Activated CD4-positive, alpha-beta T cell treated with anti-CD3 and anti-CD28 coated beads, Interleukin-2, amount 10 ng/mL, durations not matched to agents 24 days and 14 days (primary cell): ENCODE data around the gene C19orf85. TPM values are rescaled to one million over a fixed set of nuclear protein-coding genes. Genes with fewer than 3 reads are reported as not detected.
A peak's percentile ranks its signal among the peaks of the same experiment; 100 is the strongest.

Experiments used
- DNase-seq: peaks from one replicate; pipeline ENCODE4 v3.0.0; 2022
- H3K27ac Mint-ChIP-seq: one replicate; pipeline ENCODE4 v1.8.0; 2022; ENCODE audit warnings: mild to moderate bottlenecking, mixed read lengths
- H3K27me3 Mint-ChIP-seq: one replicate; pipeline ENCODE4 v1.8.0; 2022; ENCODE audit warnings: mixed read lengths
- H3K36me3 Mint-ChIP-seq: one replicate; pipeline ENCODE4 v1.8.0; 2022; ENCODE audit warnings: low read depth, mild to moderate bottlenecking, mixed read lengths
- H3K4me1 Mint-ChIP-seq: one replicate; pipeline ENCODE4 v1.8.0; 2021; ENCODE audit warnings: mixed read lengths
- H3K4me3 Mint-ChIP-seq: one replicate; pipeline ENCODE4 v1.8.0; 2022; ENCODE audit warnings: mild to moderate bottlenecking, moderate library complexity, mixed read lengths
- H3K9me3 Mint-ChIP-seq: one replicate; pipeline ENCODE4 v1.8.0; 2021; ENCODE audit warnings: mixed read lengths
- intact Hi-C: fragments of 100-400 bp; cut with micrococcal nuclease; formaldehyde crosslinking; loops from one replicate; pipeline ENCODE4 v1.15.1; 2023
- total RNA-seq: library from RNA; stranded (reverse); gene quantifications from 2 replicates; pipeline ENCODE4 v1.2.3, GENCODE V29; 2022

The C19orf85 gene
- total RNA-seq, 1 donor from 2014 or later = not detected

DNA sequence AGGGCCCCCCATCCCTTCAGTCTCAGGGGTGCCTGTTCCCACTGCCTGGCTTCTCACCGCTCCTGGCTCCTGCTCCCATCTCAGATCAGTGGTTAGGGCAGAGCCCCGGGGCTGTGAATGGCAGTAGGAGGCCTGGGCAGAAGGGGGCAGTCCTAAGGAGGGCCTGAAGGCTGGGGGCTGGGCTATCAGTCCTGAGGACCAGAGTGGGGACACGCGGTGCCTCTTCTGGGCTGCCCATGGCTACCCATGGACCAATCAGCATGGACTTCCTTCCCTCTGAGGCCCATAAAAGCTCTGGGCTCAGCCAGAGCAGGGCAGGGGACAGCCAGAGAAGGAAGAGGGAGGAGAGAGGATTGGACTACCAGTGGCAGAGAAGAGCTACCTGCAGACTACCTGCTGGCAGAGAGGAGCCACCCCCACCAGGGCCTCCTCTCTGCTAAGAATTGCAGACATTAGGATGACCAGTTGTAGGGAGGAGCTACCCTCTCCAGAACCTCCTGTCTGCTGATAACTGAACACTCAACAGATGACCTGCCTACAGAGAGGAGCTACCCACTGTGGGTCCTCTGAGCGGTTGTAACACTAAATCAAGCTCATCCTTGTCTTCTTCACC lies 44.8 kb downstream of the C19orf85 start:
- Mint-ChIP-seq H3K27me3 (peaks cover 16% of the 10 kb centered on the region), H3K4me3 (no peak overlapping the region), H3K27ac (no peak overlapping the region), H3K4me1 (peaks cover 10% of the 10 kb centered on the region), H3K9me3 (no peaks in the 10 kb centered on the region), H3K36me3 (no peaks in the 10 kb centered on the region)
- intact Hi-C loops = no loop called here
- DNase-seq = no peak

DNA sequence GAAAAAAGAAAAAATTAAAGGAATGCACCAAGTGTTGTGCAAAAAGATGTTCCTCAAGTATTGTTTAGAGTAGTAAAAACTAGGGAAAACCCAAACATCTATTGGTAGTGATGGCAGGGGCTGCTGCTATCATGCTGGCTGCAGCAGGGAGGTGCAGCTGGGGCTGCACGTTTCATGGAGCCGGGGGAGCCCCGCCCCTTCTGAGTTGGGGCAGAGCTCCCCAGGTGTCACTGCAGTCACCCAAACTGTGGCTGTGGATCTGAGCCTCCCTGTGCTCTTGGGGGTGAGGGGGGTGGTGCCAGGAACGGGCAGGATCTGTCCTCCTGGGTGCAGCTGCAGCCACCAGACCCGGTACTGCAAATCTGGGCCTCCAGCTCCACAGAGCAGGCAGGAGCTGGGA lies 45.4 kb downstream of the C19orf85 start:
- no peak for DNase-seq
- Mint-ChIP-seq H3K4me1 (peaks cover 10% of the 10 kb centered on the region), H3K36me3 (no peaks in the 10 kb centered on the region), H3K27ac (no peak overlapping the region), H3K4me3 (no peak overlapping the region), H3K27me3 (peaks cover 15% of the 10 kb centered on the region), H3K9me3 (no peaks in the 10 kb centered on the region)
- intact Hi-C loops = no loop called here

DNA sequence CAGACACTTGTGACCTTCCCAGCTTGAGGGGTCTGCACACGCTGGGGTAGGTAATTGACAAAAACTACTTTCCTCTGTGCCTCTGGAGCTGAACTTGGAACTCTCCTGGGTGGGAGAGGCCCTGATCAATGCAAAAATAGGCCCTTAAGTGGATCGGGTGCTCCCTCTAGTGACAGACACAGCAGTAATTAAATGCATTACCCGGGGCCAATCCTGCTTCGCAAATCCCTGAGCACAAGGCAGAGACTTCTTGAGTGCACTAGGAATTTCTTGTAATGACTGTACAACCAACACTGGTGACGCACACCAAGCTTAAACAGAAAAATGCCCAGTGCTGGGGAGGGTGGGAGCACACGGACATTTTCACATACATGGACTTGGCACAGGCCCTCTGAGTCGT lies 46.4 kb downstream of the C19orf85 start:
- Mint-ChIP-seq H3K4me1 (peaks cover 10% of the 10 kb centered on the region), H3K36me3 (no peaks in the 10 kb centered on the region), H3K4me3 (no peak overlapping the region), H3K27ac (no peak overlapping the region), H3K27me3 (peaks cover 13% of the 10 kb centered on the region), H3K9me3 (no peaks in the 10 kb centered on the region)
- peak; percentile 88 for DNase-seq
- intact Hi-C loops = loop anchor here (1.0 kb wide), 1 partner anchor 277 kb away; no protein-coding TSS in a partner anchor

Other genes with a start within 250 kb of the C19orf85 start
- 6.8 and 7.7 TPM in 2 replicates for gene TMEM86B, start 236.0 kb downstream of the C19orf85 start, total RNA-seq
- gene PPP6R1, start 205.7 kb downstream of the C19orf85 start, total RNA-seq = 196 and 216 TPM in 2 replicates
- gene HSPBP1, start 184.6 kb downstream of the C19orf85 start, total RNA-seq = 63.9 and 68.3 TPM in 2 replicates
- gene BRSK1, start 180.8 kb downstream of the C19orf85 start, total RNA-seq = 5.9 and 7.9 TPM in 2 replicates
- 0.28 and 0.69 TPM in 2 replicates for gene TMEM150B, start 139.4 kb downstream of the C19orf85 start, total RNA-seq
- gene KMT5C, start 124.9 kb downstream of the C19orf85 start, total RNA-seq = 31.3 and 32.2 TPM in 2 replicates
- 0.26 TPM in 1 of 2 replicates, not detected in the other for gene COX6B2, start 110.0 kb downstream of the C19orf85 start, total RNA-seq
- gene GARIN5B, start 101.5 kb downstream of the C19orf85 start, total RNA-seq = not detected in 2 replicates
- gene IL11, start 94.3 kb downstream of the C19orf85 start, total RNA-seq = 0.21 TPM in 1 of 2 replicates, not detected in the other
- gene TMEM190, start 87.9 kb downstream of the C19orf85 start, total RNA-seq = not detected in 2 replicates
- gene TMEM238, start 80.5 kb downstream of the C19orf85 start, total RNA-seq = 9.7 and 11.3 TPM in 2 replicates
- 1,992 and 2,022 TPM in 2 replicates for gene RPL28, start 78.8 kb downstream of the C19orf85 start, total RNA-seq
- 227 and 248 TPM in 2 replicates for gene UBE2S, start 57.0 kb downstream of the C19orf85 start, total RNA-seq
- not detected in 2 replicates for gene SHISA7, start 21.5 kb downstream of the C19orf85 start, total RNA-seq
- gene ISOC2, start 3.1 kb downstream of the C19orf85 start, total RNA-seq = 34.2 and 35.2 TPM in 2 replicates
- gene ZNF628, start 11.9 kb upstream of the C19orf85 start, total RNA-seq = 8.8 and 10.0 TPM in 2 replicates
- gene NAT14, start 20.4 kb upstream of the C19orf85 start, total RNA-seq = 21.7 and 23.4 TPM in 2 replicates
- gene SSC5D, start 23.7 kb upstream of the C19orf85 start, total RNA-seq = 0.19 and 0.21 TPM in 2 replicates
- not detected in 2 replicates for gene SBK2, start 72.4 kb upstream of the C19orf85 start, total RNA-seq
- gene SBK3, start 80.8 kb upstream of the C19orf85 start, total RNA-seq = not detected in 2 replicates
- gene ZNF579, start 116.1 kb upstream of the C19orf85 start, total RNA-seq = 9.6 and 10.4 TPM in 2 replicates
- gene FIZ1, start 134.8 kb upstream of the C19orf85 start, total RNA-seq = 20.4 and 21.4 TPM in 2 replicates
- gene ZNF524, start 135.5 kb upstream of the C19orf85 start, total RNA-seq = 17.8 and 19.0 TPM in 2 replicates
- 12.2 and 12.5 TPM in 2 replicates for gene ZNF865, start 140.9 kb upstream of the C19orf85 start, total RNA-seq
- gene ZNF784, start 159.8 kb upstream of the C19orf85 start, total RNA-seq = 3.6 and 3.7 TPM in 2 replicates
- 38.3 and 39.1 TPM in 2 replicates for gene ZNF580, start 176.3 kb upstream of the C19orf85 start, total RNA-seq
- gene ZNF581, start 178.9 kb upstream of the C19orf85 start, total RNA-seq = 32.7 and 33.0 TPM in 2 replicates
- 8.0 and 9.0 TPM in 2 replicates for gene CCDC106, start 183.5 kb upstream of the C19orf85 start, total RNA-seq
- gene U2AF2, start 190.3 kb upstream of the C19orf85 start, total RNA-seq = 390 and 394 TPM in 2 replicates
- gene EPN1, start 210.5 kb upstream of the C19orf85 start, total RNA-seq = 44.7 and 45.4 TPM in 2 replicates